Prostate gland (tissue), 2 donors: Measurements from ENCODE around the gene LDB3.

Experiments used
- POLR2A ChIP-seq: fragments of 450-650 bp; IDR thresholded peaks from one replicate; pipeline ENCODE4 v1.6.1; 2016; ENCODE audit warnings: antibody characterized with exemption, mild to moderate bottlenecking
- TF ChIP-seq, protein P1 (sequence below), 4 experiments: fragments of 200-600 bp in 2 of 4; fragments of 450-650 bp in 2 of 4; sonication (generic) in 2 of 4; IDR thresholded peaks; 1 replicate in 3 of 4; 2 replicates in 1 of 4; pipeline ENCODE4 v1.5.1; 2016 to 2019; ENCODE audit warnings: antibody characterized with exemption in 4 of 4, mild to moderate bottlenecking in 2 of 4, moderate library complexity in 2 of 4

DNA sequence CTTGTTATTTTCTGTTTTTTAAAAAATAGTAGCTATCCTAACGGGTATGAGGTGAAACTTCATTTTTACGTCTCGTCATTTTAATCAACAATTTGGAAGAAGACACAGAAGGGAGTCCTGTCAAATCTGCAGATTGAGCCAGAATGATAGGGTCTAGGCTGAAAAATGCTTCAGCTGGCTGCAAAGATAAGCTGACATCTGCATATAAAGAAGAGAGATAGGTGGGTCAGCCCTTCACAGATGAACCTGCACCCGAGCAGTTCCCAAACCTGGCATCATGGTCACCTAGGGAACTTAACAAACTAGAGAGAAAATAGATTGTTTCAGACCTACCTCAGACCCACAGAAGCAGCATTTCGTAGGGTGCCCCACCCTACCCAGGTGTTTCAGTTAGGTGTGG lies 52.9 kb downstream of the LDB3 start:
- TF ChIP-seq, protein P1, sequence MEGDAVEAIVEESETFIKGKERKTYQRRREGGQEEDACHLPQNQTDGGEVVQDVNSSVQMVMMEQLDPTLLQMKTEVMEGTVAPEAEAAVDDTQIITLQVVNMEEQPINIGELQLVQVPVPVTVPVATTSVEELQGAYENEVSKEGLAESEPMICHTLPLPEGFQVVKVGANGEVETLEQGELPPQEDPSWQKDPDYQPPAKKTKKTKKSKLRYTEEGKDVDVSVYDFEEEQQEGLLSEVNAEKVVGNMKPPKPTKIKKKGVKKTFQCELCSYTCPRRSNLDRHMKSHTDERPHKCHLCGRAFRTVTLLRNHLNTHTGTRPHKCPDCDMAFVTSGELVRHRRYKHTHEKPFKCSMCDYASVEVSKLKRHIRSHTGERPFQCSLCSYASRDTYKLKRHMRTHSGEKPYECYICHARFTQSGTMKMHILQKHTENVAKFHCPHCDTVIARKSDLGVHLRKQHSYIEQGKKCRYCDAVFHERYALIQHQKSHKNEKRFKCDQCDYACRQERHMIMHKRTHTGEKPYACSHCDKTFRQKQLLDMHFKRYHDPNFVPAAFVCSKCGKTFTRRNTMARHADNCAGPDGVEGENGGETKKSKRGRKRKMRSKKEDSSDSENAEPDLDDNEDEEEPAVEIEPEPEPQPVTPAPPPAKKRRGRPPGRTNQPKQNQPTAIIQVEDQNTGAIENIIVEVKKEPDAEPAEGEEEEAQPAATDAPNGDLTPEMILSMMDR (IDR thresholded peaks at IDR 0.05), result no peak
- no peak for TF ChIP-seq POLR2A
